Glutamatergic neuron (in vitro differentiated cells): ENCODE data around the gene CLDND2. TPM values are rescaled to one million over a fixed set of nuclear protein-coding genes. Genes with fewer than 3 reads are reported as not detected.

Experiments used
- DNase-seq: peaks from one replicate; pipeline ENCODE4 v3.0.0; 2022
- H3K27ac Mint-ChIP-seq: one replicate; pipeline ENCODE4 v1.8.0; 2020; ENCODE audit warnings: mild to moderate bottlenecking, mixed read lengths, inconsistent platforms; ENCODE audit not compliant: unreplicated experiment
- H3K27me3 Mint-ChIP-seq: one replicate; pipeline ENCODE4 v1.8.0; 2020; ENCODE audit warnings: mild to moderate bottlenecking, moderate library complexity, mixed read lengths, inconsistent platforms; ENCODE audit not compliant: unreplicated experiment
- H3K36me3 Mint-ChIP-seq: one replicate; pipeline ENCODE4 v1.8.0; 2020; ENCODE audit warnings: mild to moderate bottlenecking, mixed read lengths, inconsistent platforms; ENCODE audit not compliant: unreplicated experiment
- H3K4me1 Mint-ChIP-seq: one replicate; pipeline ENCODE4 v1.8.0; 2020; ENCODE audit warnings: mild to moderate bottlenecking, low read depth, mixed read lengths, inconsistent platforms; ENCODE audit not compliant: unreplicated experiment
- H3K4me3 Mint-ChIP-seq: one replicate; pipeline ENCODE4 v1.8.0; 2020; ENCODE audit warnings: mild to moderate bottlenecking, mixed read lengths, inconsistent platforms; ENCODE audit not compliant: unreplicated experiment
- H3K9me3 Mint-ChIP-seq: one replicate; pipeline ENCODE4 v1.8.0; 2020; ENCODE audit warnings: mild to moderate bottlenecking, moderate library complexity, mixed read lengths, inconsistent platforms; ENCODE audit not compliant: unreplicated experiment
- total RNA-seq: library from RNA; stranded (reverse); fragmentation: NEBNext Ultra II Directional; extraction: Animal tissue kit (Norgen Biotek cat#: 25700); gene quantifications from one replicate; pipeline ENCODE4 v1.2.1, GENCODE V29; 2021; ENCODE audit not compliant: unreplicated experiment
- TF ChIP-seq, protein P1 (sequence below): fragments of 200-600 bp; sonication (generic); IDR thresholded peaks from one replicate; pipeline ENCODE4 v1.5.0; 2021; ENCODE audit not compliant: partially characterized antibody, unreplicated experiment

The CLDND2 gene
- total RNA-seq, 1 donor from 2014 or later = not detected

DNA sequence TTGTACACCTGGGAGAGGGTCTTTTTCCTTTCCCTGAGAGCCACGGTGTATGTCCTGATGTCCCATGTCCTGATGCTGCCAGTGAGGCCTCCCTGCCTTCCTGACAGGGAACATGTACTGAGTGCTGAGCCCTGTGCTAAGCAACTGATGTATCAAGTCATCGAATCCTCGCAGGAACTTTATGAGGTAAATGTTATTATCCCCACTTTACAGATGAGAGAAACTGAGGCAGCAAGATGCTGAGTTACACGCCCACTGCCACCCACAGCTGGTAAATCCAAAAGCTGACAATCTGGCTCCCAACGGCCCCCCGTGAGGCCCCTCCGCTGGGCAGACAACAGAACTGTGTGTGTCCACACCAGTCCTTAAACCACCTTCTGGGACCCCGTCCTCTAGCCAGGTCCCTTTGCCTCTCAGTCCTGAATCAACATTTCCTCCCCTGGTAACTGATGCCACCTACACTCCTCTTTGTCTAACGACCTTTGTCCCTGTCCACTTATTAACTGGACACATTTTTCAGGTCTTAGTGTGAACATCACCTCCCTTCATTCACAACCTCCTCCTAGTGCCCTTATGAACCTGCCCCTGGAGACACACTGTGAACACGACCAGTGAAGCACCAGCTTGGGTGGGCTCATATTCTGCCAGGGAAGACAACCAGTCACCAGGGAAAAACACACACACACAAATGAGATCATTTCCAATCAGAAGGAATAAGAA is 21.4 kb downstream of the CLDND2 start:
- Mint-ChIP-seq H3K27ac (no peak overlapping the region), H3K4me1 (no peaks in the 10 kb centered on the region), H3K27me3 (peaks cover 4% of the 10 kb centered on the region), H3K36me3 (peaks cover 9% of the 10 kb centered on the region), H3K4me3 (no peak overlapping the region), H3K9me3 (peaks cover 5% of the 10 kb centered on the region)
- no peak for DNase-seq
- TF ChIP-seq, protein P1, sequence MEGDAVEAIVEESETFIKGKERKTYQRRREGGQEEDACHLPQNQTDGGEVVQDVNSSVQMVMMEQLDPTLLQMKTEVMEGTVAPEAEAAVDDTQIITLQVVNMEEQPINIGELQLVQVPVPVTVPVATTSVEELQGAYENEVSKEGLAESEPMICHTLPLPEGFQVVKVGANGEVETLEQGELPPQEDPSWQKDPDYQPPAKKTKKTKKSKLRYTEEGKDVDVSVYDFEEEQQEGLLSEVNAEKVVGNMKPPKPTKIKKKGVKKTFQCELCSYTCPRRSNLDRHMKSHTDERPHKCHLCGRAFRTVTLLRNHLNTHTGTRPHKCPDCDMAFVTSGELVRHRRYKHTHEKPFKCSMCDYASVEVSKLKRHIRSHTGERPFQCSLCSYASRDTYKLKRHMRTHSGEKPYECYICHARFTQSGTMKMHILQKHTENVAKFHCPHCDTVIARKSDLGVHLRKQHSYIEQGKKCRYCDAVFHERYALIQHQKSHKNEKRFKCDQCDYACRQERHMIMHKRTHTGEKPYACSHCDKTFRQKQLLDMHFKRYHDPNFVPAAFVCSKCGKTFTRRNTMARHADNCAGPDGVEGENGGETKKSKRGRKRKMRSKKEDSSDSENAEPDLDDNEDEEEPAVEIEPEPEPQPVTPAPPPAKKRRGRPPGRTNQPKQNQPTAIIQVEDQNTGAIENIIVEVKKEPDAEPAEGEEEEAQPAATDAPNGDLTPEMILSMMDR = no peak

DNA sequence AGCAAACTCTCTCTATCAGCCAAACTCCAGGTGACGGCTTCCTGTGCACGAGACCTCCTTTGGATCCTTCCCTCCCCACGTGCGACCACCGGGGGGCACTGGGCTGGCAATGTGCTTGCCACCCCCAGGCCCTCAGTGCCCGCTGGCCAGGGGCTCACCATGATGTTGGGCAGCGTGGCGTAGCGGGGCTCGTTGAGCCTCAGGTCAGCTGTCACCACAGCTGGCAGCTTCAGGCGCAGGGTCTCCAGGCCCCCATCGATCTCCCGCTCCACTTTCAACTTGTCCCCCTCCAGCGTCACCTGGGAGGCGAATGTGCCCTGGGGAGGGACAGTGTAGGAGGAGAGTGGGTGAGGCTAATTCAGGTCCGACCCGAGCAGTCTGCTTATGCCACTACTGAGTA is 22.1 kb downstream of the CLDND2 start:
- no peaks in the 10 kb centered on the region for H3K4me1 Mint-ChIP-seq
- no peak for DNase-seq
- H3K27me3 Mint-ChIP-seq = peaks cover 5% of the 10 kb centered on the region
- no peak overlapping the region for H3K27ac Mint-ChIP-seq
- peaks cover 2% of the 10 kb centered on the region for H3K9me3 Mint-ChIP-seq
- TF ChIP-seq, protein P1 = no peak
- H3K36me3 Mint-ChIP-seq = peaks cover 2% of the 10 kb centered on the region
- H3K4me3 Mint-ChIP-seq = no peak overlapping the region

DNA sequence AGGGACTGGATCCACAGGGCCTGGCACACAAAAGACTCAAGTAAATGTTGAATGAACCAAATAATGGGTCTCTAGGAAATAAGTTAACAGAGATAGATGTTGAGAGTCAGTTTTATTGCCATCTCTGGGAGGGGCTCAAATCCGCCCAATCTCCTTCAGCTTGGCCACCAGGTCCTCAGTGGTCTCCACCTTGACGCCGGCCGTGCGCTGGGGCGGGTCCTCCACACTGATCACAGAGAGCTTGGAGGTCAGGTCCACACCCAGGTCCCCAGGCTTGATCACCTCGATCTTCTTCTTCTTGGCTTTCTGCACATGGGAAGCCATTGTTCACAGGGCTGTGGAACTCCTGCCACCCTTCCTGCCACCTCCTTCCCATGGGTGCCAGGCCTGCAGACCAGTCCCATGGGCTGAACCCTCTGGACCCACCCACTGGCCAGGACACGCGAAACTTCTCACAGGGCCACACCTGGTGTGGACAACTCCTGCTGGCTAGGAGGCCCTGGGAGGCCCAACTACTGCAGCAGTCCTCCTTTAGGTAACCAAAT is 23.7 kb downstream of the CLDND2 start:
- H3K4me3 Mint-ChIP-seq = no peak overlapping the region
- peaks cover 5% of the 10 kb centered on the region for H3K9me3 Mint-ChIP-seq
- peaks cover 9% of the 10 kb centered on the region for H3K27me3 Mint-ChIP-seq
- H3K27ac Mint-ChIP-seq = peak overlapping the region; percentile 11
- H3K4me1 Mint-ChIP-seq = peaks cover 1% of the 10 kb centered on the region
- TF ChIP-seq, protein P1 = no peak
- no peak for DNase-seq
- H3K36me3 Mint-ChIP-seq = no peaks in the 10 kb centered on the region

DNA sequence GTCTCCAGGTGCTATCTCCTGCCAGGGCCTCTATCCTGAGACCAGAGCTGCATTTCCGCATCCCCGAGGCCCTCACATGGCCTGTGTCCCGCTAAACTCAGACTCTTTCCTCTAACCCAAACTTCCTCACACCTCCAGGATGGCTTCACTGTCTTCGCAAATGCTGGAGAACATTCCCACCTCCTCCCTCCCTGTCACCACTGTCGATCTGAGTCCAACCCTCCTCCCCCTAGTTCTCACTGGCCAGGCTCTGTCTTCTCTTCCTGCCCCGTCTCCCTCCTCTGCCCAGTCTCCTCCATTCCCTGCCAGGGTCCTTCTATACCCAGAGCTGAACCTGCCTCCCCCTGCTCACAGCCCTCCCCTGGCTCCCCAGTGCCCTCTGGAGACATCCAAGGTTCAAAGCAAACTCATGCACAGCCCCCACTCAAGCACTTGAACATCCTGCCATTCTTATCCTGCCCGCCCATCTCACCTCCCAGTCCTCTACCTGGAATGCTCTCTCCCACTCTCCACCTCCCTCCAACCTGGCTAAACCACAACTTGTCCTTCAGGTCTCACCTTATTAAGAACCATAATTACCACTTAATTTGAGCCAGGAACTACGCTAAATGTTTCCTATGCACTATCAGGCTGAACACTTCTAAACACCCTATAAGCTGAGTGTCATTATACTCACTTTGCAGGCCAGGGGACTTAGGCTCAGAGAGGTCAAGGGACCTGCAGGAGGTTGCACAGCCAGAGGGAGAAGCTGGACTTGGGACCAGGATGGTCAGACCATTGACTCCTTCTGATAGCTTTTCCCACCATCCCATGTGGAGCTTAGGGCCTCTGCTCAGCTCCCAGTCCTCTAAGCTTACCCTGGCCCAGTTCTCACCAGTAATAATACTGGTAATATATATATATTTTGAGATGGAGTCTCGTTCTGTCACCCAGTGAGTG is 25.9 kb downstream of the CLDND2 start:
- Mint-ChIP-seq H3K27ac (no peak overlapping the region), H3K27me3 (peaks cover 13% of the 10 kb centered on the region), H3K9me3 (peaks cover 4% of the 10 kb centered on the region), H3K4me1 (peaks cover 3% of the 10 kb centered on the region), H3K36me3 (no peaks in the 10 kb centered on the region), H3K4me3 (peak overlapping the region; percentile 71)
- no peak for DNase-seq
- TF ChIP-seq, protein P1 = no peak
